Colon (tissue), 2 donors: Measurements from ENCODE around the gene ZNF783.
"Not testable (repeated sequence)": the region's sequence is repeated elsewhere in the genome, so short reads cannot be mapped to it uniquely, and the experiment has no call there.

Experiments
- FAIRE-seq: peaks from 2 replicates; lab custom pipeline; 2012; peaks lifted over from hg19 to GRCh38; lab: Jason Lieb, UNC
- donor health status: control.
- donor health status: control.

Gene ZNF783

GRCh38 chr7:149261829-149262617, at the start of gene ZNF783:
ZNF783 (plus strand) TSS chr7:149262196; CDS start chr7:149262334, 138 bp downstream.
- no peak for FAIRE-seq

- FAIRE-seq, result no peak
Measured at GRCh38 chr7:149214020-149214720, 47.8 kb upstream of the ZNF783 start.

- no peak for FAIRE-seq
Measured at GRCh38 chr7:149216402-149216801, 45.6 kb upstream of the ZNF783 start.

GRCh38 chr7:149217570-149217969, 44.4 kb upstream of the ZNF783 start:
- FAIRE-seq, result no peak

- FAIRE-seq, result no peak
Measured at GRCh38 chr7:149218469-149219420, 43.3 kb upstream of the ZNF783 start.

- no peak for FAIRE-seq
Measured at GRCh38 chr7:149220534-149220933, 41.5 kb upstream of the ZNF783 start.

GRCh38 chr7:149223176-149223575, 38.8 kb upstream of the ZNF783 start:
- no peak for FAIRE-seq

- no peak for FAIRE-seq
Measured at GRCh38 chr7:149223761-149224160, 38.2 kb upstream of the ZNF783 start.

GRCh38 chr7:149224352-149224751, 37.6 kb upstream of the ZNF783 start:
- no peak for FAIRE-seq

- no peak for FAIRE-seq
Measured at GRCh38 chr7:149225106-149225505, 36.9 kb upstream of the ZNF783 start.

- FAIRE-seq, result no peak
Measured at GRCh38 chr7:149225656-149226055, 36.3 kb upstream of the ZNF783 start.

GRCh38 chr7:149226366-149226765, 35.6 kb upstream of the ZNF783 start:
- not testable (repeated sequence) for FAIRE-seq

GRCh38 chr7:149226840-149227494, 35.0 kb upstream of the ZNF783 start:
- FAIRE-seq, result no peak

- no peak for FAIRE-seq
Measured at GRCh38 chr7:149228831-149229471, 33.0 kb upstream of the ZNF783 start.

- FAIRE-seq, result no peak
Measured at GRCh38 chr7:149229526-149229925, 32.5 kb upstream of the ZNF783 start.

- no peak for FAIRE-seq
Measured at GRCh38 chr7:149232362-149232761, 29.6 kb upstream of the ZNF783 start.

- FAIRE-seq, result not testable (repeated sequence)
Measured at GRCh38 chr7:149233655-149234204, 28.3 kb upstream of the ZNF783 start.

GRCh38 chr7:149237502-149237901, 24.5 kb upstream of the ZNF783 start:
- FAIRE-seq, result no peak

- FAIRE-seq, result no peak
Measured at GRCh38 chr7:149238051-149238450, 23.9 kb upstream of the ZNF783 start.

GRCh38 chr7:149239345-149240143, 22.5 kb upstream of the ZNF783 start, which contains the start of gene ZNF212:
ZNF212 (plus strand) TSS chr7:149239651; CDS start chr7:149239779, 128 bp downstream.
- no peak for FAIRE-seq
